Hepatocyte (in vitro differentiated cells): ENCODE data around the gene C7orf57. TPM values are rescaled to one million over a fixed set of nuclear protein-coding genes. Genes with fewer than 3 reads are reported as not detected.

Experiments used
- DNase-seq: peaks from one replicate; pipeline ENCODE4 v3.0.0-alpha.2; 2016; ENCODE audit warnings: low spot score
- H2AFZ ChIP-seq: fragments of 200-600 bp; sonication (generic); 2 replicates; pipeline ENCODE4 v1.6.0; 2016; ENCODE audit warnings: antibody characterized with exemption, mild to moderate bottlenecking
- H3K27ac ChIP-seq: fragments of 200-600 bp; sonication (generic); 2 replicates; pipeline ENCODE4 v1.5.1; 2016; ENCODE audit warnings: mild to moderate bottlenecking
- H3K27me3 ChIP-seq: fragments of 200-600 bp; sonication (generic); 2 replicates; pipeline ENCODE4 v1.6.1; 2016
- H3K36me3 ChIP-seq: fragments of 200-600 bp; sonication (generic); replicated peaks from 2 replicates; pipeline ENCODE4 v1.5.1; 2016; ENCODE audit warnings: low read depth; ENCODE audit not compliant: insufficient read depth
- H3K4me1 ChIP-seq: fragments of 200-600 bp; sonication (generic); 2 replicates; pipeline ENCODE4 v1.5.1; 2016; ENCODE audit warnings: mild to moderate bottlenecking, moderate library complexity; ENCODE audit not compliant: insufficient read depth
- H3K4me2 ChIP-seq: fragments of 200-600 bp; sonication (generic); 2 replicates; pipeline ENCODE4 v1.6.0; 2016
- H3K4me3 ChIP-seq: fragments of 200-600 bp; sonication (generic); 2 replicates; pipeline ENCODE4 v1.5.1; 2016; ENCODE audit warnings: mild to moderate bottlenecking
- H3K79me2 ChIP-seq: fragments of 200-600 bp; sonication (generic); 2 replicates; pipeline ENCODE4 v1.6.0; 2017; ENCODE audit warnings: mild to moderate bottlenecking
- H3K9me2 ChIP-seq: fragments of 200-600 bp; sonication (generic); replicated peaks from 2 replicates; pipeline ENCODE4 v1.6.0; 2017; ENCODE audit warnings: mild to moderate bottlenecking; ENCODE audit not compliant: insufficient read depth
- H3K9me3 ChIP-seq: fragments of 200-600 bp; sonication (generic); 2 replicates; pipeline ENCODE4 v1.5.1; 2016; ENCODE audit warnings: low read depth, mild to moderate bottlenecking
- H4K20me1 ChIP-seq: fragments of 200-600 bp; sonication (generic); 2 replicates; pipeline ENCODE4 v1.6.0; 2016; ENCODE audit warnings: mild to moderate bottlenecking; ENCODE audit not compliant: insufficient read depth, poor library complexity, severe bottlenecking
- CTCF ChIP-seq: fragments of 200-600 bp; sonication (generic); IDR thresholded peaks from 2 replicates; pipeline ENCODE4 v1.5.1; 2016; ENCODE audit warnings: antibody characterized with exemption, mild to moderate bottlenecking; ENCODE audit not compliant: poor library complexity
- EZH2 ChIP-seq: fragments of 200-600 bp; sonication (generic); IDR thresholded peaks from 2 replicates; pipeline ENCODE4 v1.6.1; 2016; ENCODE audit warnings: antibody characterized with exemption, mild to moderate bottlenecking, borderline replicate concordance
- EZH2phosphoT487 ChIP-seq: fragments of 200-600 bp; sonication (generic); IDR thresholded peaks from one replicate; pipeline ENCODE4 v1.6.1; 2018; ENCODE audit warnings: antibody characterized with exemption, mild to moderate bottlenecking, low read depth, moderate library complexity; ENCODE audit not compliant: unreplicated experiment, severe bottlenecking
- WGBS: methylation state at CpG from one replicate; pipeline ENCODE4 v1.1.6; 2016; ENCODE audit warnings: low lambda C conversion rate; ENCODE audit errors: missing lambda C conversion rate; 5-methylcytosine and 5-hydroxymethylcytosine counted together
- polyA plus RNA-seq: library from polyadenylated mRNA; unstranded; fragments of >200 nt; fragmentation: Nextera tagmentation; extraction: Ambion mirVana; gene quantifications from 2 replicates; pipeline ENCODE4 v1.2.1, GENCODE V29; 2016
- total RNA-seq: library from RNA; depleted of rRNA; stranded (reverse); fragments of >200 nt; gene quantifications from 2 replicates; pipeline ENCODE4 v1.2.3, GENCODE V29; 2014

The C7orf57 gene
- total and polyA plus RNA-seq, 2 experiments from 2014 or later = 0.43 TPM; not detected in 1

- H3K36me3 ChIP-seq = no peaks in the 10 kb centered on the region
- H3K4me1 ChIP-seq = no peaks in the 10 kb centered on the region
- H3K9me2 ChIP-seq = no peaks in the 10 kb centered on the region
- no peaks in the 10 kb centered on the region for H3K79me2 ChIP-seq
- DNase-seq = no peak
- no peak overlapping the region for H2AFZ ChIP-seq
- H3K27me3 ChIP-seq = no peaks in the 10 kb centered on the region
- TF ChIP-seq EZH2phosphoT487 (no peak), EZH2 (no peak), CTCF (no peak)
- H3K9me3 ChIP-seq = no peaks in the 10 kb centered on the region
- 95% methylated on average over 5 of the region's 5 CpGs for WGBS
- H4K20me1 ChIP-seq = no peaks in the 10 kb centered on the region
- H3K4me3 ChIP-seq = no peak overlapping the region
- H3K4me2 ChIP-seq = no peak overlapping the region
- H3K27ac ChIP-seq = no peak overlapping the region
Observed at GRCh38 chr7:48108959-48109847, 73.9 kb downstream of the C7orf57 start.

- H3K4me2 ChIP-seq = no peak overlapping the region
- 22% methylated on average over 9 of the region's 9 CpGs for WGBS
- no peak for TF ChIP-seq EZH2
- peak; percentile 97 for TF ChIP-seq CTCF
- TF ChIP-seq EZH2phosphoT487 = no peak
- H3K4me3 ChIP-seq = no peak overlapping the region
- no peaks in the 10 kb centered on the region for H3K4me1 ChIP-seq
- no peaks in the 10 kb centered on the region for H3K27me3 ChIP-seq
- no peaks in the 10 kb centered on the region for H3K36me3 ChIP-seq
- DNase-seq = peak; percentile 85
- no peaks in the 10 kb centered on the region for H3K79me2 ChIP-seq
- no peaks in the 10 kb centered on the region for H4K20me1 ChIP-seq
- no peak overlapping the region for H3K27ac ChIP-seq
- no peak overlapping the region for H2AFZ ChIP-seq
- H3K9me3 ChIP-seq = no peaks in the 10 kb centered on the region
- H3K9me2 ChIP-seq = no peaks in the 10 kb centered on the region
Observed at GRCh38 chr7:48109848-48110663, 74.7 kb downstream of the C7orf57 start.

- H3K4me1 ChIP-seq = no peaks in the 10 kb centered on the region
- DNase-seq = no peak
Observed at GRCh38 chr7:48110868-48111267, 75.5 kb downstream of the C7orf57 start.

More at GRCh38 chr7:48110868-48111267, 75.5 kb downstream of the C7orf57 start:
- no peak overlapping the region for H3K27ac ChIP-seq
- H2AFZ ChIP-seq = no peak overlapping the region
- H3K36me3 ChIP-seq = no peaks in the 10 kb centered on the region
- no peaks in the 10 kb centered on the region for H3K27me3 ChIP-seq
- H3K9me2 ChIP-seq = no peaks in the 10 kb centered on the region
- no peak overlapping the region for H3K4me3 ChIP-seq
- H3K4me2 ChIP-seq = no peak overlapping the region
- no peaks in the 10 kb centered on the region for H3K79me2 ChIP-seq
- 89% methylated on average over 4 of the region's 4 CpGs for WGBS
- H4K20me1 ChIP-seq = no peaks in the 10 kb centered on the region
- no peak for TF ChIP-seq CTCF
- TF ChIP-seq EZH2 = no peak
- TF ChIP-seq EZH2phosphoT487 = no peak
- no peaks in the 10 kb centered on the region for H3K9me3 ChIP-seq

Other genes starting within 250 kb of the C7orf57 start
- gene PKD1L1, start 87.1 kb upstream of the C7orf57 start, total RNA-seq = under 0.01 and 0.07 TPM in 2 replicates
- 0.07 TPM in 1 of 2 replicates, not detected in the other for gene PKD1L1, start 87.1 kb upstream of the C7orf57 start, polyA plus RNA-seq
- 27.7 and 29.3 TPM in 2 replicates for gene HUS1, start 55.9 kb upstream of the C7orf57 start, total RNA-seq
- gene HUS1, start 55.9 kb upstream of the C7orf57 start, polyA plus RNA-seq = 11.5 and 16.1 TPM in 2 replicates
- gene SUN3, start 6.4 kb upstream of the C7orf57 start, total RNA-seq = not detected in 2 replicates
- not detected in 2 replicates for gene SUN3, start 6.4 kb upstream of the C7orf57 start, polyA plus RNA-seq
- gene UPP1, start 53.7 kb downstream of the C7orf57 start, total RNA-seq = 12.7 and 14.6 TPM in 2 replicates
- gene UPP1, start 53.7 kb downstream of the C7orf57 start, polyA plus RNA-seq = 38.7 and 50.2 TPM in 2 replicates
- 1.6 and 2.0 TPM in 2 replicates for gene ABCA13, start 135.9 kb downstream of the C7orf57 start, total RNA-seq
- 0.57 and 0.58 TPM in 2 replicates for gene ABCA13, start 135.9 kb downstream of the C7orf57 start, polyA plus RNA-seq